GM18502 (cell line): ENCODE measurements around the gene MOSPD3.
"Not testable (repeated sequence)": the region's sequence is repeated elsewhere in the genome, so short reads cannot be mapped to it uniquely, and the experiment has no call there.

Source experiments
- ATAC-seq: cut with Tn5 transposase; IDR thresholded peaks from one replicate; pipeline ENCODE4 v1.9.1; 2021; ENCODE audit warnings: mild to moderate bottlenecking; ENCODE audit not compliant: unreplicated experiment, poor library complexity

The MOSPD3 gene

GRCh38 chr7:100611983-100612729 lies at the start of gene MOSPD3:
Gene MOSPD3 (plus strand): TSS chr7:100612540. CDS start chr7:100612792, 252 bp downstream.
- peak; percentile 92 for ATAC-seq

GRCh38 chr7:100563100-100563564 lies 49.2 kb upstream of the MOSPD3 start:
- ATAC-seq, result no peak

- peak; percentile 44 for ATAC-seq
Measured at GRCh38 chr7:100563809-100564400, 48.4 kb upstream of the MOSPD3 start.

- ATAC-seq, result not testable (repeated sequence)
Measured at GRCh38 chr7:100564405-100564804, 47.9 kb upstream of the MOSPD3 start.

- no peak for ATAC-seq
Measured at GRCh38 chr7:100565133-100565571, 47.2 kb upstream of the MOSPD3 start.

- ATAC-seq, result no peak
Measured at GRCh38 chr7:100566018-100566531, 46.3 kb upstream of the MOSPD3 start.

- ATAC-seq, result no peak
Measured at GRCh38 chr7:100567031-100567730, 45.2 kb upstream of the MOSPD3 start.

GRCh38 chr7:100567751-100568175 lies 44.6 kb upstream of the MOSPD3 start:
- ATAC-seq, result no peak

- no peak for ATAC-seq
Measured at GRCh38 chr7:100568176-100568895, 44.0 kb upstream of the MOSPD3 start.

- no peak for ATAC-seq
Measured at GRCh38 chr7:100568896-100569844, 43.2 kb upstream of the MOSPD3 start.

GRCh38 chr7:100570954-100571828 lies 41.1 kb upstream of the MOSPD3 start:
- no peak for ATAC-seq

- no peak for ATAC-seq
Measured at GRCh38 chr7:100571829-100572116, 40.6 kb upstream of the MOSPD3 start.

- no peak for ATAC-seq
Measured at GRCh38 chr7:100572281-100572948, 39.9 kb upstream of the MOSPD3 start.

GRCh38 chr7:100572949-100573675 lies 39.2 kb upstream of the MOSPD3 start:
- no peak for ATAC-seq

- no peak for ATAC-seq
Measured at GRCh38 chr7:100573691-100574361, 38.5 kb upstream of the MOSPD3 start, which contains the start of gene SAP25. Gene SAP25 (minus strand): TSS chr7:100573900. CDS start chr7:100573742, 158 bp downstream.

GRCh38 chr7:100574362-100575205 lies 37.8 kb upstream of the MOSPD3 start:
- no peak for ATAC-seq
